H1 (cell line): ENCODE data around the gene BDKRB1.

Source experiments
- BACH1 ChIP-seq: IDR thresholded peaks from 2 replicates; pipeline ENCODE4 v1.6.1; 2012; ENCODE audit warnings: low read length, improper control_type of control experiment
- EP300 ChIP-seq, 2 experiments: IDR thresholded peaks; 1 replicate in 1 of 2; 2 replicates in 1 of 2; pipeline ENCODE4 v1.6.1; 2011 to 2012; ENCODE audit warnings: low read depth in 2 of 2, low read length in 2 of 2, mild to moderate bottlenecking in 2 of 2, borderline replicate concordance in 1 of 2, inconsistent platforms in 1 of 2, moderate library complexity in 1 of 2
- POLR2AphosphoS5 ChIP-seq: IDR thresholded peaks from 2 replicates; pipeline ENCODE4 v1.6.1; 2011; ENCODE audit warnings: low read depth, low read length
- RAD21 ChIP-seq, 2 experiments: IDR thresholded peaks in 1 of 2; conservative IDR thresholded peaks in 1 of 2; 2 replicates each; pipeline ENCODE4 v1.6.1; 2011; ENCODE audit warnings: low read depth in 2 of 2, low read length in 2 of 2, improper control_type of control experiment in 1 of 2, inconsistent platforms in 1 of 2, mild to moderate bottlenecking in 1 of 2, moderate library complexity in 1 of 2
- RXRA ChIP-seq: IDR thresholded peaks from 2 replicates; pipeline ENCODE4 v1.6.1; 2011; ENCODE audit warnings: low read depth, mild to moderate bottlenecking, low read length, moderate library complexity; ENCODE audit not compliant: insufficient read depth
- TF ChIP-seq, protein P1 (sequence below), 3 experiments: IDR thresholded peaks; 1 replicate in 2 of 3; 2 replicates in 1 of 3; pipeline versions ENCODE4 v1.5.1 to v1.6.1; 2011; ENCODE audit warnings: low read length in 3 of 3, mild to moderate bottlenecking in 3 of 3, inconsistent platforms in 2 of 3, low read depth in 1 of 3, moderate library complexity in 1 of 3; ENCODE audit not compliant: insufficient read depth in 1 of 3; ENCODE audit errors: control extremely low read depth in 1 of 3

DNA sequence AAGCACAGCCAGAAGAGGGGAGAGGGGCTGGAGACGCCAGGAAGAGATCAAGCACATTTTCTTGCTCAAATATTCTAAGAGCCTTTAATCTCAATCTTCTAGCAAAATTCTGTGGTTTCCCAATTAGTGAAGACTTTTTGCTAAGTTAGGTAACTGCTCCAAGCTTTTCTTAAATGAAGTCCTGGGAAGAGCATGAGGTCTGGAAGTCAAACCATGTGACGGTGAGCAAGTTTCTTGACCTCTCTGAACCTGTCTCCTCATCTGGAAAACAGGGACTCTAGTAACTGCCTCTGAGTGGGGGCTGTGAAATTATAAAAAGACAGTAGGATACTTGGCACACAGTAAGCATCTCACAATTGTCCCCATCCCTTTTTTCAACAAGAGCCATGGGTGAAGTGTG is 24.1 kb downstream of the BDKRB1 start:
- TF ChIP-seq RAD21 (IDR thresholded peaks at IDR 0.05 in 1 of 2, conservative IDR thresholded peaks at IDR 0.05 in 1 of 2; ENCODE audit: low read depth in 2 of 2, low read length in 2 of 2) (no peak), BACH1 (no peak), EP300 (IDR thresholded peaks at IDR 0.05; ENCODE audit: borderline replicate concordance in 1 of 2, low read depth in 2 of 2, low read length in 2 of 2) (no peak), POLR2AphosphoS5 (no peak), RXRA (no peak)
- TF ChIP-seq, protein P1, sequence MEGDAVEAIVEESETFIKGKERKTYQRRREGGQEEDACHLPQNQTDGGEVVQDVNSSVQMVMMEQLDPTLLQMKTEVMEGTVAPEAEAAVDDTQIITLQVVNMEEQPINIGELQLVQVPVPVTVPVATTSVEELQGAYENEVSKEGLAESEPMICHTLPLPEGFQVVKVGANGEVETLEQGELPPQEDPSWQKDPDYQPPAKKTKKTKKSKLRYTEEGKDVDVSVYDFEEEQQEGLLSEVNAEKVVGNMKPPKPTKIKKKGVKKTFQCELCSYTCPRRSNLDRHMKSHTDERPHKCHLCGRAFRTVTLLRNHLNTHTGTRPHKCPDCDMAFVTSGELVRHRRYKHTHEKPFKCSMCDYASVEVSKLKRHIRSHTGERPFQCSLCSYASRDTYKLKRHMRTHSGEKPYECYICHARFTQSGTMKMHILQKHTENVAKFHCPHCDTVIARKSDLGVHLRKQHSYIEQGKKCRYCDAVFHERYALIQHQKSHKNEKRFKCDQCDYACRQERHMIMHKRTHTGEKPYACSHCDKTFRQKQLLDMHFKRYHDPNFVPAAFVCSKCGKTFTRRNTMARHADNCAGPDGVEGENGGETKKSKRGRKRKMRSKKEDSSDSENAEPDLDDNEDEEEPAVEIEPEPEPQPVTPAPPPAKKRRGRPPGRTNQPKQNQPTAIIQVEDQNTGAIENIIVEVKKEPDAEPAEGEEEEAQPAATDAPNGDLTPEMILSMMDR (IDR thresholded peaks at IDR 0.05; ENCODE audit: control extremely low read depth in 1 of 3, insufficient read depth in 1 of 3, low read depth in 1 of 3, low read length in 3 of 3): no peak
